ENCODE data around the gene AFAP1L2.

GRCh38 chr10:114326795-114327194, 77.5 kb downstream of the AFAP1L2 start:
- TF ChIP-seq CTCF (IDR thresholded peaks at IDR 0.05; ENCODE audit: low read length) (no peak), EZH2 (optimal IDR thresholded peaks at IDR 0.05; ENCODE audit: low read depth, low read length) (no peak)
